GM06990 (cell line): ENCODE measurements around the gene EMC7.
"Not testable (repeated sequence)": the region's sequence is repeated elsewhere in the genome, so short reads cannot be mapped to it uniquely, and the experiment has no call there.

ENCODE experiments used
- DNase-seq: peaks from one replicate; pipeline ENCODE4 v3.0.0-alpha.2; 2011; ENCODE audit not compliant: insufficient read length; ENCODE audit errors: extremely low read depth
- H3K27me3 ChIP-seq: replicated peaks from 2 replicates; pipeline ENCODE4 v1.6.0; 2011; ENCODE audit warnings: low read length; ENCODE audit not compliant: control insufficient read depth, insufficient read depth
- H3K36me3 ChIP-seq: 2 replicates; pipeline ENCODE4 v1.5.1; 2011; ENCODE audit warnings: low read length; ENCODE audit not compliant: control insufficient read depth, insufficient read depth
- H3K4me3 ChIP-seq: replicated peaks from 2 replicates; pipeline ENCODE4 v1.5.1; 2011; ENCODE audit warnings: low read depth, mild to moderate bottlenecking, control low read depth, low read length
- CTCF ChIP-seq: IDR thresholded peaks from 2 replicates; pipeline ENCODE4 v1.5.1; 2011; ENCODE audit warnings: low read length, control low read depth, mild to moderate bottlenecking, inconsistent platforms; ENCODE audit not compliant: insufficient read depth, poor library complexity, severe bottlenecking

The EMC7 gene

GRCh38 chr15:34126522-34126921, 24.9 kb upstream of the EMC7 start:
- Histone ChIP-seq H3K4me3 (no peak overlapping the region), H3K27me3 (no peaks in the 10 kb centered on the region), H3K36me3 (no peaks in the 10 kb centered on the region)
- TF ChIP-seq CTCF, result no peak
- no peak for DNase-seq

DNA sequence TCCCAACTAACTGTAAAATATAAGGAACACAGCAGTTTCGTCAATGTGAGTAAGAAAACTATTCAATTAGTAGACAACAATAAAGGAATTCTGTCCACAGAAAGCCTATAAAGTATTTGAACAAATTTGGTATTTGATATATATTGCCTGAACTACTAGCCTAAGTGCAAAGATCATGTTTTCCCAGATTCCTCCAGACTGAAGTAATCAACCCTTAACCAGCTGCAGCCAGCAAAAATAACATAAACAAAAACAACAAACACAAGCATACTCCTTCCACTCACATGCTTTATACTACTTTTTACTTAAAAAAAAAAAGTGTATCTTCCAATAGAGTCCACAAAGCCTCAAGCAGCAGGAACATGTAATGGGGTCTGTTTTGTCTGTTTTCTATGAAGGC, 24.3 kb upstream of the EMC7 start:
- DNase-seq, result no peak
- no peak for TF ChIP-seq CTCF
- H3K4me3 ChIP-seq, result no peak overlapping the region
- no peaks in the 10 kb centered on the region for H3K36me3 ChIP-seq
- H3K27me3 ChIP-seq, result no peaks in the 10 kb centered on the region

GRCh38 chr15:34124651-34125050, 23.0 kb upstream of the EMC7 start:
- Histone ChIP-seq H3K4me3 (no peak overlapping the region), H3K27me3 (no peaks in the 10 kb centered on the region), H3K36me3 (no peaks in the 10 kb centered on the region)
- no peak for TF ChIP-seq CTCF
- no peak for DNase-seq

GRCh38 chr15:34122771-34123183, 21.1 kb upstream of the EMC7 start:
- Histone ChIP-seq H3K27me3 (no peaks in the 10 kb centered on the region), H3K4me3 (no peak overlapping the region), H3K36me3 (no peaks in the 10 kb centered on the region)
- TF ChIP-seq CTCF, result no peak
- DNase-seq, result peak; percentile 53

GRCh38 chr15:34121786-34122185, 20.1 kb upstream of the EMC7 start:
- H3K4me3 ChIP-seq, H3K27me3 ChIP-seq, H3K36me3 ChIP-seq, DNase-seq: not testable (repeated sequence)

DNA sequence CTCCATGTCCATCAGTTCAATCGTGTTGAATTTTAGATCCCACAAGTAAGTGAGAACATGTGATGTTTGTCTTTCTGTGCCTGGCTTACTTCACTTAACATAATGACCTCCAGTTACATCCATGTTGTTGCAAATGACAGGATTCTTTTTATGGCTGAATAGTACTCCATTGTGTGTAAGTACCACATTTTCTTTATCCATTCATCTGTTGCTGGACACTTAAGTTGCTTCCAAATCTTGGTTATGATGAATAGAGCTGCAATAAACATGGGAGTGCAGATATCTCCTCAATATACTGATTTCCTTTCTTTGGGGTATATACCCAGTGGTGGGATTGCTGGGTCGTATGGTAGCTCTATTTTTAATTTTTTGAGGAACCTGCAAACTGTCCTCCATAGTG, 18.8 kb upstream of the EMC7 start:
- not testable (repeated sequence) for H3K27me3 ChIP-seq, H3K4me3 ChIP-seq, H3K36me3 ChIP-seq, DNase-seq

DNA sequence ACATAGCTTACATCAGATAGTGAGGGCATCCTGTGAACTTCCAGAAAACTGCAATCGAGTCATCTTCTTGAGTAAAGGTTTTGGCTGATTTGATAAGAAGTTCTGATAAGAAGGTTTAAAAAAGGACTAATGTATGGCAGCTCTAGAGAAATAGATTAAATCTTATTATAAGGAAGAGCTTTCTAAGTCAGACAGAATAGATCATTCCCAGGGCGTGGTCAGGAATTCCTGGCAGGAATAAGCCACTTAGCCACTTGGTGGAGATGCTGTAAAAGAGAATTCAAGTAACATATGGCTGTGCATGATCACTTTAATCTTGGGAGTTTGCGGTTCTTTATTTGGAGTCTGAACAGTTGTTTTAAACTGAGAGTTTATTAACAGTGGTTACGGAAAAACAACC, 17.6 kb upstream of the EMC7 start:
- no peak overlapping the region for H3K4me3 ChIP-seq
- DNase-seq, result no peak
- no peaks in the 10 kb centered on the region for H3K27me3 ChIP-seq
- H3K36me3 ChIP-seq, result no peaks in the 10 kb centered on the region
- no peak for TF ChIP-seq CTCF
